SK-N-SH treated with all-trans-retinoic acid at 6 μM for 48 hours (cell line): Measurements from ENCODE around the gene SLCO3A1.

ENCODE experiments used
- ATAC-seq: fragments of 200-7000 bp; cut with Tn5 transposase; 3 replicates; pipeline ENCODE4 v1.9.1; 2020; ENCODE audit warnings: mild to moderate bottlenecking, moderate library complexity
- BACH2 ChIP-seq: fragments of 250-450 bp; sonication (Bioruptor Pico); IDR thresholded peaks from 2 replicates; pipeline ENCODE4 v1.9.0; 2021; ENCODE audit warnings: mild to moderate bottlenecking, borderline replicate concordance
- CSDC2 ChIP-seq: fragments of 250-450 bp; sonication (Bioruptor Pico); IDR thresholded peaks from 2 replicates; pipeline ENCODE4 v1.5.0; 2020; ENCODE audit warnings: mild to moderate bottlenecking, moderate library complexity
- GLIS3 ChIP-seq: fragments of 250-450 bp; sonication (Bioruptor Pico); IDR thresholded peaks from 2 replicates; pipeline ENCODE4 v1.5.0; 2020; ENCODE audit warnings: mild to moderate bottlenecking, moderate library complexity
- OSR1 ChIP-seq: fragments of 250-450 bp; sonication (Bioruptor Pico); IDR thresholded peaks from 2 replicates; pipeline ENCODE4 v1.8.0; 2022; ENCODE audit warnings: moderate library complexity, mild to moderate bottlenecking, inconsistent platforms
- PPARA ChIP-seq: fragments of 250-450 bp; sonication (Bioruptor Pico); IDR thresholded peaks from 2 replicates; pipeline ENCODE4 v1.5.0; 2020; ENCODE audit warnings: mild to moderate bottlenecking, borderline replicate concordance
- RARB ChIP-seq: fragments of 250-450 bp; sonication (Bioruptor Pico); IDR thresholded peaks from 2 replicates; pipeline ENCODE4 v1.8.0; 2021; ENCODE audit warnings: mild to moderate bottlenecking, moderate library complexity
- SNAI2 ChIP-seq: fragments of 250-450 bp; sonication (Bioruptor Pico); IDR thresholded peaks from 2 replicates; pipeline ENCODE4 v1.5.0; 2020; ENCODE audit warnings: mild to moderate bottlenecking, moderate library complexity
- TCF4 ChIP-seq: fragments of 250-450 bp; sonication (Bioruptor Pico); IDR thresholded peaks from 2 replicates; pipeline ENCODE4 v1.8.0; 2021; ENCODE audit warnings: mild to moderate bottlenecking, moderate library complexity, borderline replicate concordance
- TOX ChIP-seq: fragments of 250-450 bp; sonication (Bioruptor Pico); IDR thresholded peaks from 2 replicates; pipeline ENCODE4 v1.8.0; 2021; ENCODE audit warnings: mild to moderate bottlenecking, moderate library complexity, borderline replicate concordance
- ZC3H10 ChIP-seq: fragments of 250-450 bp; sonication (Bioruptor Pico); IDR thresholded peaks from 2 replicates; pipeline ENCODE4 v1.5.1; 2021; ENCODE audit warnings: mild to moderate bottlenecking, moderate library complexity
- ZFP3 ChIP-seq: fragments of 250-450 bp; sonication (Bioruptor Pico); IDR thresholded peaks from 2 replicates; pipeline ENCODE4 v1.5.0; 2020; ENCODE audit warnings: mild to moderate bottlenecking, moderate library complexity
- ZFP30 ChIP-seq: fragments of 450-650 bp; formaldehyde crosslinking; IDR thresholded peaks from 2 replicates; pipeline ENCODE4 v1.5.0; 2022; ENCODE audit warnings: mild to moderate bottlenecking, moderate library complexity
- ZNF565 ChIP-seq: fragments of 450-650 bp; formaldehyde crosslinking; conservative IDR thresholded peaks from 2 replicates; pipeline ENCODE4 v1.5.0; 2020; ENCODE audit warnings: low read depth, mild to moderate bottlenecking, moderate library complexity
- ZNF70 ChIP-seq: fragments of 450-650 bp; formaldehyde crosslinking; IDR thresholded peaks from 2 replicates; pipeline ENCODE4 v1.5.0; 2020; ENCODE audit warnings: mild to moderate bottlenecking, moderate library complexity
- TF ChIP-seq, protein P1 (sequence below): fragments of 250-450 bp; sonication (Bioruptor Pico); IDR thresholded peaks from 2 replicates; pipeline ENCODE4 v1.5.1; 2020; ENCODE audit warnings: low read depth, mild to moderate bottlenecking, moderate library complexity
- TF ChIP-seq, protein P2 (sequence below): fragments of 250-450 bp; sonication (Bioruptor Pico); IDR thresholded peaks from 2 replicates; pipeline ENCODE4 v1.5.1; 2021; ENCODE audit warnings: mild to moderate bottlenecking, moderate library complexity
- TF ChIP-seq, protein P3 (sequence below): fragments of 250-450 bp; sonication (Bioruptor Pico); IDR thresholded peaks from 2 replicates; pipeline ENCODE4 v1.8.0; 2020; ENCODE audit warnings: mild to moderate bottlenecking, moderate library complexity, borderline replicate concordance
- TF ChIP-seq, protein P4 (sequence below): fragments of 250-450 bp; sonication (Bioruptor Pico); IDR thresholded peaks from 2 replicates; pipeline ENCODE4 v1.5.0; 2020; ENCODE audit warnings: mild to moderate bottlenecking, moderate library complexity
- TF ChIP-seq, protein P5 (sequence below): fragments of 250-450 bp; sonication (Bioruptor Pico); IDR thresholded peaks from 2 replicates; pipeline ENCODE4 v1.8.0; 2021; ENCODE audit warnings: low read depth, mild to moderate bottlenecking, moderate library complexity, borderline replicate concordance

Gene SLCO3A1

DNA sequence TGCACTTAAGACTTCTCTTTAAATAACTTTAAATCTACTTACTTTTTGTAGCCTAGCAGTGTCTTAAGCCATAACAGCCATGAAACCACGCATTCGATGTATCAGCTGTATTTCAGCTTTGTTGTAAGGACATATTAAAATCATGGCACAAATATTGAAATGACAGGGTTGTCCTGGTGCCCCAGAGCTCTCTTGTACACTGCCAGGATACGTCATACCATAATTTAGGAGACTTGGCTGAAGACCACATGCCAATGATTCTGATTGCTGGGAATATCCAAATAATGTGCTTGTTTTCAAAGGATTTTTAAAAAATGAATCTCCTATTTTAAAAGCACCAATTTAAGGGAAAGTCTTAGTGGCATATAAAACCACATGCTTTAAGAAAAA, 265.4 kb downstream of the SLCO3A1 start (continued):
- TF ChIP-seq ZNF70 (CRISPR knock-in tag) (no peak), OSR1 (no peak), ZNF565 (CRISPR knock-in tag) (no peak), RARB (no peak), CSDC2 (CRISPR knock-in tag) (no peak), PPARA (CRISPR knock-in tag) (no peak), ZFP30 (CRISPR knock-in tag) (no peak)
- TF ChIP-seq, protein P1, sequence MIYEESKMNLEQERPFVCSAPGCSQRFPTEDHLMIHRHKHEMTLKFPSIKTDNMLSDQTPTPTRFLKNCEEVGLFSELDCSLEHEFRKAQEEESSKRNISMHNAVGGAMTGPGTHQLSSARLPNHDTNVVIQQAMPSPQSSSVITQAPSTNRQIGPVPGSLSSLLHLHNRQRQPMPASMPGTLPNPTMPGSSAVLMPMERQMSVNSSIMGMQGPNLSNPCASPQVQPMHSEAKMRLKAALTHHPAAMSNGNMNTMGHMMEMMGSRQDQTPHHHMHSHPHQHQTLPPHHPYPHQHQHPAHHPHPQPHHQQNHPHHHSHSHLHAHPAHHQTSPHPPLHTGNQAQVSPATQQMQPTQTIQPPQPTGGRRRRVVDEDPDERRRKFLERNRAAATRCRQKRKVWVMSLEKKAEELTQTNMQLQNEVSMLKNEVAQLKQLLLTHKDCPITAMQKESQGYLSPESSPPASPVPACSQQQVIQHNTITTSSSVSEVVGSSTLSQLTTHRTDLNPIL (CRISPR knock-in tag) = no peak

DNA sequence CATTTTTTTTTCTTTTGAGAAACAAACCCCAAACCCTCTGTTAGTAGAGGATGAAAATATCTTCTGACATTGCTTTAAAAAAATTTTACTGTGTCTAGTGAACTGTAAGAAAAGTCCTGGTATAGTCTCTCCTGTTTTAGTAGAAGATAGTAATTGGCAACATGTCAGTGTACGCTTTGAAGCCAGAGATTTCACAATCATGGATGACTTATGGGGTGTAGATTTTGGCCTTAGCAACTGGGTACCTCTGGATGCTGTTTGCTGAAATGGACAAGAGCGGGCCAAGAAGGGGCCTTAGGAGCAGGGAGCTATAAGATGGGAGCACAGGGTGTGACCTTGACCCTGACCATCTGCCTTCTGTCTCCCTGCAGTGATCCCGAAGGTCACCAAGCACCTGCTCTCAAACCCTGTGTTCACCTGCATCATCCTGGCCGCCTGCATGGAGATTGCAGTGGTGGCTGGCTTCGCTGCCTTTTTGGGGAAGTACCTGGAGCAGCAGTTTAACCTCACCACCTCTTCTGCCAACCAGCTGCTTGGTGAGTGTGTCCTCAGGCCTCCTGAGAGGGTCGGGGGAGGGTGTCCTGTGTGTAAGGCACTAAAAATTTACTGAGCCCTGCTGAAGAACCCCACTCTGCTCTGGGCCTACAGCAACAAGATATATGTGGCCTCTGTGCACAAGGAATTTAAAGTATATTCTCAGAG, 266.7 kb downstream of the SLCO3A1 start:
- ATAC-seq = no peak
- TF ChIP-seq ZFP3 (CRISPR knock-in tag) = no peak

DNA sequence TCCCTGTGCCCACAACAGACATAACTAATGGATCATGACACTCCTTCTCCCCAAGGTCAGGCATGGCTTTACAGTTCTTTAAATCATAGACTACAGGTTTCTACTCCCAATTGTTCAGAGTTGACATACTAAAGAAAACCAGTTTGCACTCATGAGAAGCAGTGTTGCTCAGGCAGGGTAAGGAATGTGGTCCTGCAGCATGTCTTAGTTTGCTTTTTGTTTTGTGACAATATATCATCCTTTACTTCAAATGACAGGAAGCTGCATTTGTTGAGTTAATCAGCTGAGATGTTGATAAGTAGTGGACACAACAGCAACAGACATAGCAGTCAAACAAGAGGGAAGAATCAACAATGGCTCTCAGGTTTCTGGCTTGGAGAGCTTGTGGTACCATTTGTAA, 267.5 kb downstream of the SLCO3A1 start:
- no peak for ATAC-seq
- TF ChIP-seq ZFP30 (CRISPR knock-in tag) (no peak), ZFP3 (CRISPR knock-in tag) (no peak), OSR1 (no peak), RARB (no peak), ZNF565 (CRISPR knock-in tag) (no peak)
- TF ChIP-seq, protein P2, sequence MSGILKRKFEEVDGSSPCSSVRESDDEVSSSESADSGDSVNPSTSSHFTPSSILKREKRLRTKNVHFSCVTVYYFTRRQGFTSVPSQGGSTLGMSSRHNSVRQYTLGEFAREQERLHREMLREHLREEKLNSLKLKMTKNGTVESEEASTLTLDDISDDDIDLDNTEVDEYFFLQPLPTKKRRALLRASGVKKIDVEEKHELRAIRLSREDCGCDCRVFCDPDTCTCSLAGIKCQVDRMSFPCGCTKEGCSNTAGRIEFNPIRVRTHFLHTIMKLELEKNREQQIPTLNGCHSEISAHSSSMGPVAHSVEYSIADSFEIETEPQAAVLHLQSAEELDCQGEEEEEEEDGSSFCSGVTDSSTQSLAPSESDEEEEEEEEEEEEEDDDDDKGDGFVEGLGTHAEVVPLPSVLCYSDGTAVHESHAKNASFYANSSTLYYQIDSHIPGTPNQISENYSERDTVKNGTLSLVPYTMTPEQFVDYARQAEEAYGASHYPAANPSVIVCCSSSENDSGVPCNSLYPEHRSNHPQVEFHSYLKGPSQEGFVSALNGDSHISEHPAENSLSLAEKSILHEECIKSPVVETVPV (CRISPR knock-in tag) = no peak
- TF ChIP-seq, protein P3, sequence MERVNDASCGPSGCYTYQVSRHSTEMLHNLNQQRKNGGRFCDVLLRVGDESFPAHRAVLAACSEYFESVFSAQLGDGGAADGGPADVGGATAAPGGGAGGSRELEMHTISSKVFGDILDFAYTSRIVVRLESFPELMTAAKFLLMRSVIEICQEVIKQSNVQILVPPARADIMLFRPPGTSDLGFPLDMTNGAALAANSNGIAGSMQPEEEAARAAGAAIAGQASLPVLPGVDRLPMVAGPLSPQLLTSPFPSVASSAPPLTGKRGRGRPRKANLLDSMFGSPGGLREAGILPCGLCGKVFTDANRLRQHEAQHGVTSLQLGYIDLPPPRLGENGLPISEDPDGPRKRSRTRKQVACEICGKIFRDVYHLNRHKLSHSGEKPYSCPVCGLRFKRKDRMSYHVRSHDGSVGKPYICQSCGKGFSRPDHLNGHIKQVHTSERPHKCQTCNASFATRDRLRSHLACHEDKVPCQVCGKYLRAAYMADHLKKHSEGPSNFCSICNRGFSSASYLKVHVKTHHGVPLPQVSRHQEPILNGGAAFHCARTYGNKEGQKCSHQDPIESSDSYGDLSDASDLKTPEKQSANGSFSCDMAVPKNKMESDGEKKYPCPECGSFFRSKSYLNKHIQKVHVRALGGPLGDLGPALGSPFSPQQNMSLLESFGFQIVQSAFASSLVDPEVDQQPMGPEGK (CRISPR knock-in tag) = no peak
- TF ChIP-seq, protein P4, sequence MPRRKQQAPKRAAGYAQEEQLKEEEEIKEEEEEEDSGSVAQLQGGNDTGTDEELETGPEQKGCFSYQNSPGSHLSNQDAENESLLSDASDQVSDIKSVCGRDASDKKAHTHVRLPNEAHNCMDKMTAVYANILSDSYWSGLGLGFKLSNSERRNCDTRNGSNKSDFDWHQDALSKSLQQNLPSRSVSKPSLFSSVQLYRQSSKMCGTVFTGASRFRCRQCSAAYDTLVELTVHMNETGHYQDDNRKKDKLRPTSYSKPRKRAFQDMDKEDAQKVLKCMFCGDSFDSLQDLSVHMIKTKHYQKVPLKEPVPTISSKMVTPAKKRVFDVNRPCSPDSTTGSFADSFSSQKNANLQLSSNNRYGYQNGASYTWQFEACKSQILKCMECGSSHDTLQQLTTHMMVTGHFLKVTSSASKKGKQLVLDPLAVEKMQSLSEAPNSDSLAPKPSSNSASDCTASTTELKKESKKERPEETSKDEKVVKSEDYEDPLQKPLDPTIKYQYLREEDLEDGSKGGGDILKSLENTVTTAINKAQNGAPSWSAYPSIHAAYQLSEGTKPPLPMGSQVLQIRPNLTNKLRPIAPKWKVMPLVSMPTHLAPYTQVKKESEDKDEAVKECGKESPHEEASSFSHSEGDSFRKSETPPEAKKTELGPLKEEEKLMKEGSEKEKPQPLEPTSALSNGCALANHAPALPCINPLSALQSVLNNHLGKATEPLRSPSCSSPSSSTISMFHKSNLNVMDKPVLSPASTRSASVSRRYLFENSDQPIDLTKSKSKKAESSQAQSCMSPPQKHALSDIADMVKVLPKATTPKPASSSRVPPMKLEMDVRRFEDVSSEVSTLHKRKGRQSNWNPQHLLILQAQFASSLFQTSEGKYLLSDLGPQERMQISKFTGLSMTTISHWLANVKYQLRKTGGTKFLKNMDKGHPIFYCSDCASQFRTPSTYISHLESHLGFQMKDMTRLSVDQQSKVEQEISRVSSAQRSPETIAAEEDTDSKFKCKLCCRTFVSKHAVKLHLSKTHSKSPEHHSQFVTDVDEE (CRISPR knock-in tag) = no peak
- TF ChIP-seq, protein P1 (CRISPR knock-in tag) = no peak
- TF ChIP-seq, all 23 proteins: peak for 0

DNA sequence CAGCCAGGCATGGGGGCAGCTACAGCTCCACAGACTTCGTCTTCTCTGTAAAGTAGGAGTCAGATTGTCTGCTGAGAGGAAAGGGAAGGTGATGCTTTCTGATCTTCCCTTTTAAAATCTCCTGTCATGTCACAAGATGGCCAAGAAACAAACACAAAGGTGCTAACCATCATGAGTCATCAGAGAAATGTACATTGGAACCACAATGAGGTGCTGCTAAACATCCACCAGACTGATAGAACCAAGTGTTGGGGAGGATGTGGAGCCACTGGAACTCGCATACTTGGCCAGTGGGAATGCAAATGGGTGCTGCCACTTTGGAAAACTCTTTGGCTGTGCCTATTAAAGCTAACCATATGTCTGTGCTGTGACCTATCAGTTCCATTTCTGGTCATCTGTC, 268.8 kb downstream of the SLCO3A1 start:
- ATAC-seq = no peak
- TF ChIP-seq TCF4 (CRISPR knock-in tag) (no peak), OSR1 (no peak), ZFP3 (CRISPR knock-in tag) (no peak), ZC3H10 (CRISPR knock-in tag) (no peak), TOX (CRISPR knock-in tag) (no peak), SNAI2 (CRISPR knock-in tag) (no peak), ZNF565 (CRISPR knock-in tag) (no peak), CSDC2 (CRISPR knock-in tag) (no peak), GLIS3 (CRISPR knock-in tag) (no peak), BACH2 (CRISPR knock-in tag) (no peak)
- TF ChIP-seq, protein P1 (CRISPR knock-in tag) = no peak
- TF ChIP-seq, protein P4 (CRISPR knock-in tag) = no peak
- TF ChIP-seq, protein P5, sequence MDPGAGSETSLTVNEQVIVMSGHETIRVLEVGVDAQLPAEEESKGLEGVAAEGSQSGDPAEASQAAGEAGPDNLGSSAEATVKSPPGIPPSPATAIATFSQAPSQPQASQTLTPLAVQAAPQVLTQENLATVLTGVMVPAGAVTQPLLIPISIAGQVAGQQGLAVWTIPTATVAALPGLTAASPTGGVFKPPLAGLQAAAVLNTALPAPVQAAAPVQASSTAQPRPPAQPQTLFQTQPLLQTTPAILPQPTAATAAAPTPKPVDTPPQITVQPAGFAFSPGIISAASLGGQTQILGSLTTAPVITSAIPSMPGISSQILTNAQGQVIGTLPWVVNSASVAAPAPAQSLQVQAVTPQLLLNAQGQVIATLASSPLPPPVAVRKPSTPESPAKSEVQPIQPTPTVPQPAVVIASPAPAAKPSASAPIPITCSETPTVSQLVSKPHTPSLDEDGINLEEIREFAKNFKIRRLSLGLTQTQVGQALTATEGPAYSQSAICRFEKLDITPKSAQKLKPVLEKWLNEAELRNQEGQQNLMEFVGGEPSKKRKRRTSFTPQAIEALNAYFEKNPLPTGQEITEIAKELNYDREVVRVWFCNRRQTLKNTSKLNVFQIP (CRISPR knock-in tag) = no peak
